K562 (cell line): ENCODE results near the gene ZNF821. TPM values are rescaled to one million over a fixed set of nuclear protein-coding genes. Genes with fewer than 3 reads are reported as not detected.
"Not testable (repeated sequence)": the region's sequence is repeated elsewhere in the genome, so short reads cannot be mapped to it uniquely, and the experiment has no call there.

Experiments
- ATAC-seq: fragments of 200-7000 bp; cut with Tn5 transposase; 3 replicates; pipeline ENCODE4 v1.9.1; 2020; ENCODE audit warnings: moderate library complexity
- BruUV-seq: library from RNA; stranded (reverse); fragments of 400-500 nt; replicated peaks from 2 replicates; lab custom pipeline; 2021; lab: Mats Ljungman, UMichigan
- CTCF ChIA-PET: fragments of 300-600 bp; formaldehyde crosslinking; extraction: SDS; loops from one replicate; lab custom pipeline; 2021; ENCODE audit warnings: low intra/inter-chr PET ratio; lab: Yijun Ruan, JAX
- POLR2A ChIA-PET: fragments of 300-600, 350-650 bp; sonication (Branson Sonifier 250); formaldehyde crosslinking; extraction: SDS; loops from one replicate; lab custom pipeline; 2021; ENCODE audit warnings: antibody characterized with exemption, inconsistent platforms; lab: Yijun Ruan, JAX
- DNase-seq, 4 experiments: peaks; one replicate each; pipeline versions ENCODE4 v3.0.0 to v3.0.0-alpha.2; 2011 to 2018; ENCODE audit warnings: low spot score in 3 of 4, mixed read lengths in 3 of 4; ENCODE audit errors: extremely low read depth in 1 of 4
- FAIRE-seq: peaks from 2 replicates; lab custom pipeline; 2011; peaks lifted over from hg19 to GRCh38; lab: Jason Lieb, UNC
- H2AFZ ChIP-seq: 2 replicates; pipeline ENCODE4 v1.6.0; 2011; ENCODE audit warnings: low read depth, low read length, control low read depth, inconsistent platforms
- H3K27ac ChIP-seq: fragments of 200-600 bp; 3 replicates; pipeline ENCODE4 v1.8.0; 2011; ENCODE audit warnings: low read depth, mild to moderate bottlenecking, control low read depth, inconsistent platforms, low read length, moderate library complexity, mixed read lengths; ENCODE audit errors: extremely low read depth
- H3K27me3 ChIP-seq, 2 experiments: fragments of 300-600 bp in 1 of 2; 2 replicates in 1 of 2; 3 replicates in 1 of 2; pipeline versions ENCODE4 v1.6.0 to v1.8.0; 2011; ENCODE audit warnings: inconsistent platforms in 2 of 2, low read length in 2 of 2, mild to moderate bottlenecking in 1 of 2, mixed read lengths in 1 of 2, moderate library complexity in 1 of 2; ENCODE audit not compliant: control insufficient read depth in 2 of 2, insufficient read depth in 2 of 2
- H3K36me3 ChIP-seq: fragments of 300-600 bp; 3 replicates; pipeline ENCODE4 v1.8.0; 2011; ENCODE audit warnings: mild to moderate bottlenecking, low read length, inconsistent platforms; ENCODE audit not compliant: control insufficient read depth, insufficient read depth
- H3K4me1 ChIP-seq, 2 experiments: fragments of 200-600 bp in 1 of 2; replicated peaks in 1 of 2; 2 replicates in 1 of 2; 3 replicates in 1 of 2; pipeline versions ENCODE4 v1.5.1 to v1.8.0; 2011; ENCODE audit warnings: inconsistent platforms in 2 of 2, low read length in 2 of 2, mild to moderate bottlenecking in 1 of 2, mixed read lengths in 1 of 2, moderate library complexity in 1 of 2; ENCODE audit not compliant: control insufficient read depth in 2 of 2, insufficient read depth in 2 of 2
- H3K4me2 ChIP-seq: 2 replicates; pipeline ENCODE4 v1.6.1; 2011; ENCODE audit warnings: low read length, control low read depth, inconsistent platforms, mixed read lengths; ENCODE audit not compliant: insufficient read depth
- H3K4me3 ChIP-seq: fragments of 200-600 bp; sonication (generic), shearing (Covaris generic); 2 replicates; pipeline ENCODE4 v1.5.1; 2016; ENCODE audit warnings: control low read depth, inconsistent platforms
- H3K79me2 ChIP-seq: fragments of 200-600 bp; 3 replicates; pipeline ENCODE4 v1.8.0; 2011; ENCODE audit warnings: low read length, inconsistent platforms; ENCODE audit not compliant: control insufficient read depth, insufficient read depth
- H3K9ac ChIP-seq, 2 experiments: 2 replicates each; pipeline versions ENCODE4 v1.6.0 to v1.6.1; 2011; ENCODE audit warnings: low read depth in 2 of 2, low read length in 2 of 2, control low read depth in 1 of 2, inconsistent platforms in 1 of 2, mild to moderate bottlenecking in 1 of 2, mixed read lengths in 1 of 2; ENCODE audit not compliant: insufficient read depth in 1 of 2
- H3K9me1 ChIP-seq: one replicate; pipeline ENCODE4 v1.6.0; 2011; ENCODE audit warnings: inconsistent platforms, mild to moderate bottlenecking, low read length, moderate library complexity; ENCODE audit not compliant: control insufficient read depth, insufficient read depth
- H3K9me3 ChIP-seq: replicated peaks from 2 replicates; pipeline ENCODE4 v1.5.1; 2011; ENCODE audit warnings: low read depth, low read length, inconsistent platforms; ENCODE audit not compliant: control insufficient read depth, insufficient read depth
- H4K20me1 ChIP-seq: replicated peaks from 2 replicates; pipeline ENCODE4 v1.6.1; 2011; ENCODE audit warnings: low read length, inconsistent platforms, mixed read lengths; ENCODE audit not compliant: control insufficient read depth, insufficient read depth
- ZNF512 ChIP-seq: IDR thresholded peaks from 2 replicates; pipeline ENCODE4 v1.6.1; 2016; ENCODE audit warnings: missing genetic modification characterization, missing compliant biosample characterization
- WGBS: fragments of 100-300 bp; shearing (Covaris generic); methylation state at CpG from one replicate; pipeline ENCODE4 v1.1.6; 2016; ENCODE audit warnings: low coverage, mixed read lengths; ENCODE audit not compliant: insufficient coverage; ENCODE audit errors: missing lambda C conversion rate; 5-methylcytosine and 5-hydroxymethylcytosine counted together
- in situ Hi-C: fragments of 300-500 bp; cut with MboI; formaldehyde crosslinking; loops from 4 replicates; pipeline ENCODE4 v1.15.0; 2018; ENCODE audit warnings: inconsistent platforms, mixed read lengths
- intact Hi-C: fragments of 100-400 bp; cut with micrococcal nuclease; formaldehyde crosslinking; loops from 2 replicates; pipeline ENCODE4 v1.14.2; 2022
- polyA plus RNA-seq, 8 experiments: library from polyadenylated mRNA; depleted of rRNA in 4 of 8; stranded (reverse) in 5 of 8; unstranded in 3 of 8; fragments of >200 nt; fragmentation: Nextera tagmentation in 2 of 8; fragmentation: Illumina TruSeq in 1 of 8; extraction: Ambion mirVana in 2 of 8; extraction: Trizol in 1 of 8; gene quantifications; 2 replicates each; pipeline versions ENCODE4 v1.2.1 to v1.2.3, GENCODE V29; 2011 to 2014; ENCODE audit warnings: inconsistent platforms in 1 of 8, missing spikeins in 1 of 8
- total RNA-seq, 7 experiments: library from RNA; depleted of rRNA in 6 of 7; stranded (reverse); fragments of >200 nt in 6 of 7; fragmentation: Illumina TruSeq in 2 of 7; extraction: Trizol in 2 of 7; gene quantifications; 2 replicates each; pipeline versions ENCODE4 v1.2.1 to v1.2.3, GENCODE V29; 2011 to 2021; ENCODE audit warnings: low replicate concordance in 1 of 7

ZNF821 gene
- total and polyA plus RNA-seq, 9 of the 15 experiments (the other 6 are each of a cell fraction or from before 2014, with no cell fraction given): 0.38 to 5.6 (median 3.6) TPM

GRCh38 chr16:71832112-71832511, 51.9 kb downstream of the ZNF821 start:
- FAIRE-seq, H3K9me3 ChIP-seq, DNase-seq, H3K9ac ChIP-seq, H3K4me1 ChIP-seq, H4K20me1 ChIP-seq: not testable (repeated sequence)
- peak; percentile 83 for TF ChIP-seq ZNF512 (tag)
- TF ChIP-seq, all 486 proteins: peak for 1; not testable (repeated sequence) for 485
- intact Hi-C loops, H3K4me3 ChIP-seq, H3K27ac ChIP-seq, H3K9me1 ChIP-seq, POLR2A ChIA-PET, CTCF ChIA-PET, H3K79me2 ChIP-seq, H3K36me3 ChIP-seq, ATAC-seq, H3K27me3 ChIP-seq, in situ Hi-C loops, H2AFZ ChIP-seq, H3K4me2 ChIP-seq, BruUV-seq: not testable (repeated sequence)
- 70% methylated on average over 1 of the region's 2 CpGs for WGBS

- H2AFZ ChIP-seq, H3K79me2 ChIP-seq, H3K4me2 ChIP-seq, ATAC-seq, H3K4me1 ChIP-seq, FAIRE-seq, H3K9ac ChIP-seq, H3K27me3 ChIP-seq, H4K20me1 ChIP-seq, H3K4me3 ChIP-seq, H3K9me1 ChIP-seq, BruUV-seq, H3K27ac ChIP-seq, H3K36me3 ChIP-seq, intact Hi-C loops, in situ Hi-C loops, H3K9me3 ChIP-seq, CTCF ChIA-PET, DNase-seq: not testable (repeated sequence)
- WGBS: 21% methylated on average over 3 of the region's 3 CpGs
- POLR2A ChIA-PET: interaction anchor here (4.6 kb wide), 1 partner anchor 22 kb away, joined by 17 read pairs; the partner anchor contains the start of gene AP1G1
Measured at GRCh38 chr16:71831698-71832097, 52.3 kb downstream of the ZNF821 start.
